Right hindlimb (tissue), 1 donor: Measurements from ENCODE around the gene RALGPS1.

Experiments
- DNase-seq: peaks from one replicate; pipeline ENCODE4 v3.0.0-alpha.2; 2018

The RALGPS1 gene

GRCh38 chr9:127177231-127177630 lies 262.6 kb downstream of the RALGPS1 start:
- DNase-seq: no peak

GRCh38 chr9:127177665-127178265 lies 263.2 kb downstream of the RALGPS1 start:
- peak; percentile 19 for DNase-seq

- DNase-seq: peak; percentile 63
Measured at GRCh38 chr9:127178686-127179632, 264.4 kb downstream of the RALGPS1 start.

- peak; percentile 63 for DNase-seq
Measured at GRCh38 chr9:127179633-127180441, 265.3 kb downstream of the RALGPS1 start.

GRCh38 chr9:127180457-127181314 lies 266.1 kb downstream of the RALGPS1 start:
- DNase-seq: no peak

GRCh38 chr9:127181315-127181580 lies 266.7 kb downstream of the RALGPS1 start:
- DNase-seq: peak; percentile 8

- DNase-seq: peak; percentile 8
Measured at GRCh38 chr9:127181595-127182190, 267.1 kb downstream of the RALGPS1 start.

- no peak for DNase-seq
Measured at GRCh38 chr9:127182901-127183746, 268.5 kb downstream of the RALGPS1 start.

GRCh38 chr9:127183814-127184582 lies 269.4 kb downstream of the RALGPS1 start:
- DNase-seq: peak; percentile 68

GRCh38 chr9:127184641-127185040 lies 270.1 kb downstream of the RALGPS1 start:
- DNase-seq: no peak

- no peak for DNase-seq
Measured at GRCh38 chr9:127185181-127185580, 270.6 kb downstream of the RALGPS1 start.

- peak; percentile 91 for DNase-seq
Measured at GRCh38 chr9:127185931-127186781, 271.6 kb downstream of the RALGPS1 start.

GRCh38 chr9:127186806-127187205 lies 272.2 kb downstream of the RALGPS1 start:
- DNase-seq: no peak

- peak; percentile 74 for DNase-seq
Measured at GRCh38 chr9:127187231-127187956, 272.8 kb downstream of the RALGPS1 start.

GRCh38 chr9:127188396-127188795 lies 273.8 kb downstream of the RALGPS1 start:
- no peak for DNase-seq

- DNase-seq: no peak
Measured at GRCh38 chr9:127189628-127190027, 275.0 kb downstream of the RALGPS1 start.

- no peak for DNase-seq
Measured at GRCh38 chr9:127192744-127193143, 278.2 kb downstream of the RALGPS1 start.

- DNase-seq: no peak
Measured at GRCh38 chr9:127193483-127193882, 278.9 kb downstream of the RALGPS1 start.
